ENCODE results near the gene TMEM17. TPM values are rescaled to one million over a fixed set of nuclear protein-coding genes. Genes with fewer than 3 reads are reported as not detected.

Gene TMEM17
- 2.1 and 2.5 TPM in 2 replicates for polyA plus RNA-seq (2011; rRNA removed)
- 0.46 and 1.1 TPM in 2 replicates for polyA minus RNA-seq (2011; rRNA and poly(A)+ RNA removed)

- peak within 1 kb of the TSS; percentile 66 for H3K27ac ChIP-seq (ENCODE audit: low read depth, low read length)
- TF ChIP-seq, protein P1, sequence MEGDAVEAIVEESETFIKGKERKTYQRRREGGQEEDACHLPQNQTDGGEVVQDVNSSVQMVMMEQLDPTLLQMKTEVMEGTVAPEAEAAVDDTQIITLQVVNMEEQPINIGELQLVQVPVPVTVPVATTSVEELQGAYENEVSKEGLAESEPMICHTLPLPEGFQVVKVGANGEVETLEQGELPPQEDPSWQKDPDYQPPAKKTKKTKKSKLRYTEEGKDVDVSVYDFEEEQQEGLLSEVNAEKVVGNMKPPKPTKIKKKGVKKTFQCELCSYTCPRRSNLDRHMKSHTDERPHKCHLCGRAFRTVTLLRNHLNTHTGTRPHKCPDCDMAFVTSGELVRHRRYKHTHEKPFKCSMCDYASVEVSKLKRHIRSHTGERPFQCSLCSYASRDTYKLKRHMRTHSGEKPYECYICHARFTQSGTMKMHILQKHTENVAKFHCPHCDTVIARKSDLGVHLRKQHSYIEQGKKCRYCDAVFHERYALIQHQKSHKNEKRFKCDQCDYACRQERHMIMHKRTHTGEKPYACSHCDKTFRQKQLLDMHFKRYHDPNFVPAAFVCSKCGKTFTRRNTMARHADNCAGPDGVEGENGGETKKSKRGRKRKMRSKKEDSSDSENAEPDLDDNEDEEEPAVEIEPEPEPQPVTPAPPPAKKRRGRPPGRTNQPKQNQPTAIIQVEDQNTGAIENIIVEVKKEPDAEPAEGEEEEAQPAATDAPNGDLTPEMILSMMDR (IDR thresholded peaks at IDR 0.05; ENCODE audit: low read depth, low read length): no peak
- peak within 1 kb of the TSS; percentile 73 for H3K4me3 ChIP-seq (ENCODE audit: low read depth, low read length)
- no peaks in the 10 kb centered on the region for H3K9me3 ChIP-seq (ENCODE audit: control insufficient read depth, insufficient read depth, low read length)
- ChIA-PET POLR2A (interaction anchor here (0.5 to 1.7 kb wide), 10 partner anchors 9 to 1976 kb away, joined by 3 to 8 read pairs (median 3); partner anchors contain the start of gene EHBP1), CTCF (interaction anchor here (0.6 to 1.5 kb wide), 7 partner anchors 22 to 1965 kb away, joined by 3 to 8 read pairs (median 3); no protein-coding TSS in a partner anchor)
- peak; percentile 75 for DNase-seq (ENCODE audit: low read depth, low spot score)
- H3K27me3 ChIP-seq (ENCODE audit: control insufficient read depth, insufficient read depth, low read length): no peaks in the 10 kb centered on the region
These were observed at the start of gene TMEM17 for GRCh38 chr2:62505750-62506420. Gene TMEM17, minus strand, starts transcription at chr2:62506195. Its CDS starts 66 bp downstream, at chr2:62506129.

- CTCF ChIA-PET: no interaction called here
- H3K27me3 ChIP-seq (ENCODE audit: control insufficient read depth, insufficient read depth, low read length): no peaks in the 10 kb centered on the region
- H3K9me3 ChIP-seq (ENCODE audit: control insufficient read depth, insufficient read depth, low read length): no peaks in the 10 kb centered on the region
- H3K27ac ChIP-seq (ENCODE audit: low read depth, low read length): no peak overlapping the region
- POLR2A ChIA-PET: no interaction called here
- TF ChIP-seq, protein P1 (IDR thresholded peaks at IDR 0.05; ENCODE audit: low read depth, low read length): no peak
- H3K4me3 ChIP-seq (ENCODE audit: low read depth, low read length): no peak overlapping the region
- DNase-seq (ENCODE audit: low read depth, low spot score): no peak
These were observed 48.4 kb upstream of the TMEM17 start for GRCh38 chr2:62554440-62554839.

DNA sequence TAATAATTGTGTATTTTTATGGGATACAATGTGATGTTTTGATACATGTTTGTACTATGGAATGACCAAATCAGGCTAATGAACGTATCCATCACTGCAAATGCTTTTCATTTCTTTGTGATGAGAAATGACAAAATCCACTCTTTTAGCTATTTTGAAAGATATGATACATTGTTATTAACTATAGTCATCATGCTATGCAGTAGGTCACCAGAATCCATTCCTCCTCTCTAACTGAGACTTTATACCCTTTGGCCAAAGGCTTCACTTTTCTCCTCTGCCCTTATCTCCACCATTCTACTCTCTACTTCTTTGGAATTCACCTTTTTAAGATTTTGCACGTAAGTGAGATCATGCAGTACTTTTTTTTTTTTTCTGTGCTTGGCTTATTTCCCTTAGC is 44.5 kb upstream of the TMEM17 start:
- DNase-seq (ENCODE audit: low read depth, low spot score): no peak
- no peaks in the 10 kb centered on the region for H3K27me3 ChIP-seq (ENCODE audit: control insufficient read depth, insufficient read depth, low read length)
- TF ChIP-seq, protein P1 (IDR thresholded peaks at IDR 0.05; ENCODE audit: low read depth, low read length): no peak
- CTCF ChIA-PET: interaction anchor here (0.6 kb wide), 1 partner anchor 1117 kb away, joined by 9 read pairs; no protein-coding TSS in a partner anchor
- no peak overlapping the region for H3K4me3 ChIP-seq (ENCODE audit: low read depth, low read length)
- POLR2A ChIA-PET: no interaction called here
- no peak overlapping the region for H3K27ac ChIP-seq (ENCODE audit: low read depth, low read length)
- H3K9me3 ChIP-seq (ENCODE audit: control insufficient read depth, insufficient read depth, low read length): no peaks in the 10 kb centered on the region

GRCh38 chr2:62547854-62548253 is 41.9 kb upstream of the TMEM17 start:
- POLR2A ChIA-PET: no interaction called here
- TF ChIP-seq, protein P1 (IDR thresholded peaks at IDR 0.05; ENCODE audit: low read depth, low read length): no peak
- CTCF ChIA-PET: no interaction called here
- Histone ChIP-seq H3K27me3 (ENCODE audit: control insufficient read depth, insufficient read depth, low read length) (no peaks in the 10 kb centered on the region), H3K9me3 (ENCODE audit: control insufficient read depth, insufficient read depth, low read length) (no peaks in the 10 kb centered on the region), H3K4me3 (ENCODE audit: low read depth, low read length) (no peak overlapping the region), H3K27ac (ENCODE audit: low read depth, low read length) (no peak overlapping the region)
- no peak for DNase-seq (ENCODE audit: low read depth, low spot score)

DNA sequence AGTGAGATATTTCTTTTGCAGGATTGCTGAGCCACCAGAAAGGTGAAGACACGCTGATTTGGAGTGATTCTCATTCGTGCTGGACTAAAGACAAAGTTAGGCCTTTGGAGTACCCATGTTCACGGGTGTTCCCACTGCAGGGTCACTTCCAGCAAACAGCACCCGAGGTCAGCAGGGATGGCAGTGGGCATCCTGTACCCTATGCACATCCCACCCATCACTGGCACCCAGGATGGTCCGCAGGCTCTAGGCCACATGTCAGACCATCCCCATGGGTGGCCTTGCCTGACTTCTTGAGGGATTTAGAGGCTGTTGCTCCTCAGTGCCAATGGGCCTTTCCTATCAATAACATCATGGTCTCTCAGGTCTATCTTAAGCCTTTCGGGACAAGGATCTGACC is 39.3 kb upstream of the TMEM17 start:
- H3K4me3 ChIP-seq (ENCODE audit: low read depth, low read length): no peak overlapping the region
- ChIA-PET POLR2A (no interaction called here), CTCF (no interaction called here)
- H3K9me3 ChIP-seq (ENCODE audit: control insufficient read depth, insufficient read depth, low read length): no peaks in the 10 kb centered on the region
- DNase-seq (ENCODE audit: low read depth, low spot score): no peak
- H3K27ac ChIP-seq (ENCODE audit: low read depth, low read length): no peak overlapping the region
- no peaks in the 10 kb centered on the region for H3K27me3 ChIP-seq (ENCODE audit: control insufficient read depth, insufficient read depth, low read length)
- TF ChIP-seq, protein P1 (IDR thresholded peaks at IDR 0.05; ENCODE audit: low read depth, low read length): no peak
